GM19372 (cell line): ENCODE data around the gene DDX51.
"Not testable (repeated sequence)": the region's sequence is repeated elsewhere in the genome, so short reads cannot be mapped to it uniquely, and the experiment has no call there.

Experiments used
- ATAC-seq: cut with Tn5 transposase; IDR thresholded peaks from one replicate; pipeline ENCODE4 v1.9.1; 2021; ENCODE audit warnings: mild to moderate bottlenecking, low read depth, moderate library complexity; ENCODE audit not compliant: unreplicated experiment

The DDX51 gene

DNA sequence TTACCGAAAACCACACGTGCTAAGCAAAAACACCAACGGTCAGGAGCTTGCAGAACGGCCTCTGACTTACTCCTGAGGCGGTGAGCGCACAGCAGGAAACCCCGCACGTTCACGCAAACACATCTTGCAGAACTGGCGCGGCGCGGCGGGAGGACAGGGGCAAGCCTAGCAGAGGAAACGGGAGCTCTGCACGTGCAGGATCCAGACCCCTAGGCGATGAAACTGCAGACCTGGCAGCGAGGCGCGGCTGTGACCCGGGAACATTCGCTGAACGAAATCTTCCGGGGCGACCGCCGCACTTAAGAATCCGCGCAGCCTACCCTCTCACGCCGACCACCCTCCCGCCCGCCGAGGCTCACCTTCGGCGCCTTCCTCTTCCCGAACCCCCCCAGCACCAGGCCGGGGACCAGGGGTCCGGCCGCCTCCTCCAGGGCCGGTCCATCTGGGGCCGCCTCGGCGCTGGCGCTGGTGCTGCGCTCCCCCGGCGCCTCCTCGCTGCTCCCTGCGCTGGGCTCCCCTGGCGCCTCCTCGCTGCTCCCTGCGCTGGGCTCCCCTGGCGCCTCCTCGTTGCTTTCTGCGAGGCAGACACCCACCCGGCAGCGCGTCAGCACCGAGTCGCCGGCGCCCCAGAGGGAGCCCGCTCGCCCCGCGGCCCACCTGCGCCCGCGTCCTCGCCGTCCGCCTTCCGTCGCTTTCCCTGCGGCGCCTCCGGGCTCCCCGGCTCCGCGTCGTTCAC is 615 bp downstream of the DDX51 start:
- peak; percentile 32 for ATAC-seq

DNA sequence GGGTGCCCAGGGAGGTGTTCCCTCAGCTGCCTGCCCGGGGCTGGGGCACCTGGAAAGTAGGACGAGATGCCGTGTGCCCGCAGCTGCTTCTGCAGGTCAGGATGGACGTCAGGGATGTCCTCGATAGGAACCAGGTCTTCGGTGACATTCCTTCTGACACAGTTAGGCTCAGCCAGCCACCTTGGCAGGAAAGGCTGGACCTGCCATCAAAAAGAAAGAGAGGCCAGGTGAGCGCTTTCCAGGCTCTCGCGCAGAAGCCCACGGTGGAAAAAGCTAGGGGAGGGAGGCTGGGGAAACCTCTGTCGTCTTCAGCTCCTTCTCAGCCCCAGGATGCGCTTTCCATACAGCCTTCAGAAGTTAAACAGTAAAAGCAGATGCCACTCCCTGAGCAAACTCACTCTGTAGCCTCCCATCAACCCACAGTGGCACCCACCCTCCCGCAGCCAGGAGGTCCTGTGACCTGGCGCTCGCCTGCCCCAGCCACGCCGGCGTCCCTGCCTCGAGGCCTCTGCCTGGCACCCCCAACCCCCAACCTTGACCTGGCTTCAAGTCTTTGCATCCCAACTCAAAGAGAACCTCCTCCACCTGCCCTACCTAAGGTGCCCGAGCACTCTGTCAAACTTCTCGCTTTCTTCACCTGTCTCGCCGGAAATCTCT is 1.3 kb downstream of the DDX51 start:
- ATAC-seq: no peak

DNA sequence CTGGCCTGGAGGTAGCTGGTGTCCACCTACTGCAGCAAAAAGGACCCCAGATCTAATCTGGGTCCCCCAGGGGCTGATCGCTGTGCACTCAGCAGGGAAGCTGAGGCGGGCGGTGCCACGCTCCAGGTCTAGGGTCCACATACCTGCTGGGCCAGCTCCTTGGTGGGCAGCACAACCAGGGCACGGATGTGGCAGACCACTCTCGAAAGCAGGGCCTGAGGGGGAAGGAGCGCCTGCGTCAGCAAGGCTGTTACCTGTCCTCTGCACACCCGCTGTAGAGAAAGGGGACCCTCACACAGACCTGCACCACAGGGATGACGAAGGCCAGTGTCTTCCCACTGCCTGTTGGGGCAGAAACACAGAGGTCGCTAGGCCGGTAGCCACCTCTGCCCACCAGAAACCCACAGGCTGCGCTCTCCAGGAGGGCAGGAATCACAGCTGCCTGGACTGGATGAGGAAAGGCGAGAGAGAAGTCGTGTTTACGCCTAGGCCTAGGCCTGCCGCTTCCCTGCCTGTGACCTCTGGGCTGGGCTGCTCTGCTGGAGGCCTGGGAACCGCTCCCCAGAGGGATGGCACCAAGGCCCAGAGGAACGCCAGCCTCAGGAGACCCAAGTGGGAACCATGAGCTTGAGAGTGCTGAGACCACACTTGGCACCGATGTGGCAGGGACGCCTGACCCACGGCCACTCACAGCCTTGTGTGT is 2.0 kb downstream of the DDX51 start:
- ATAC-seq: no peak

DNA sequence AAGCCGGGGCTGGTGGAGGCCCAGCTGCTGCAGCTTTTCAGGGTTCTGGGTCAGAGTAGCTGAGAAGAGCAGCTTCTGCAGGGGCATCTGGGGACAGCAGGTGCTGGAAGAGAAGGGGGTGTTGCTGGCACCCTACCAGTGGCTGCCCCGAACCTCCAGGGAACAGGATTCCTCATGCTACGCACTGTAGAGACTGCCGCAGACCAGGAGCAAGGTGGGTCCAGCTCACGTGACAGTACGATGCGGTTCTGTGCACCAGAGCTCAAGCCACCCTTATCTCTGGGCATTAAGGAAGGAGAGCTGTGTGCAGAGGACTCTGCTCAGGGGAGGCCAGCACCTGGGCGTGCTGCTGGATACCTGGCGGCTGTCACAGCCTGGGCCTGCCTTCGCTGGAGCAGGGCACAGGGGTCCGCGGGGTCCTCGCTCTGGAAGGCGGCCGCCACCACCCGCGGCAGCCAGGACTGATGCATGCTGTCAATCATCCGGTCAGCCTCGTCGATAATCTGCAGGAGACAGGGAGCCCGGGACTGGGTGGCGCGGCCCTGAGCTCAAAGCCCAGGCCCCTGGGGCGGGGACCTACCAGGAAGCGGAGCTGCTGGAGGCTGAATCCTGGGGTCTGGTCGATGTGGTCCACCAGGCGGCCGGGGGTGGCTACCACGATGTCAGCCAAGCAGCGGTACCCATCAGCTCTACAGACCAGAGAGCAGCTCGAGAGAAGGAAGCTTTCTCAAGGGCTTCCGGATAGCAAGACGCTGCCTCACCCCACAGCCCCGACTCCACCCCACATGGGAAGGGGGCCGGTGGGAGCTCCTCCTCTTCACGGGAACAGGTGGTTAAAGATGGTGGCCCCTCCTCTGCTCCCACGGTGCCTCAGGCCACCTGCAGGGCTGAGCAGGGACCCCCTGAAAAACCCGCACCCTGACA is 2.9 kb downstream of the DDX51 start:
- ATAC-seq: no peak

DNA sequence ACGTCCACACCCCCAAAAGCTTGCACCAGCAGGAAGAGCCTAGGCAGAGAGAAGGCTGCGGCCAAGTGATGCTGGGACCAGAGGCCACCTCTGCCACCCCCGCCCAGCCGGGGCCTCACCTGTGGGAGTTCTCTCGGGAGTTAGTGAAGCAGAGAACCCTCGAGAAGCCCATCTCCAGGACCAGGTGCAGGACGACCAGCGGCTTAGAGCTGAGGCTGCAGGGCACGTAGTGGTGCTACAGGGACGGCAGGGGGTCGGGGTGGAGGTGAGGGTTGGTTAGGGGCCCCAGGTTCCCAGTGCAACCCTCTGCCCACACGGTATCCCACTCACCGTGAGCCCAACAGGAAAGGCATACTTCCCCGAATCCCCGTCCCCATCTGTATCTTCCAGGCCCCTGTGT is 3.6 kb downstream of the DDX51 start:
- no peak for ATAC-seq

DNA sequence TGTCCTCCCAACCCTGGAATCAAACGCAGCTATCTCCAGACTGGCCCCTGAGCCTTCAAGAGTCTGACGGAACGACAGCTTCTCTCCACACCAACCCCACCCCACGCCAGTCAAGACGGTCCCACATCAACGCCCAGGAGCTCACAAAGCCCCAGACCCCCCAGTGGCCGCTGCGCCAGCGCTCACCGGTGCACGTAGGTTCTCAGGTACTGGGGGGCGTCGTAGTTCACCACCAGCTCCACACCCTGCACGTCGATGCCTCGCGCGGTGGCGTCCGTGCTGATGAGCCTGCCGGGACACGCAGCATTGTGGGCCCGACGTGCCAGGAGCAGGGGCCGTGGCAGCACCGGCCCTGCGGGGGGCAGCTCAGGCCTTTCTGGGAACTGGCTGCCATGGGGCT is 4.2 kb downstream of the DDX51 start:
- ATAC-seq: no peak

DNA sequence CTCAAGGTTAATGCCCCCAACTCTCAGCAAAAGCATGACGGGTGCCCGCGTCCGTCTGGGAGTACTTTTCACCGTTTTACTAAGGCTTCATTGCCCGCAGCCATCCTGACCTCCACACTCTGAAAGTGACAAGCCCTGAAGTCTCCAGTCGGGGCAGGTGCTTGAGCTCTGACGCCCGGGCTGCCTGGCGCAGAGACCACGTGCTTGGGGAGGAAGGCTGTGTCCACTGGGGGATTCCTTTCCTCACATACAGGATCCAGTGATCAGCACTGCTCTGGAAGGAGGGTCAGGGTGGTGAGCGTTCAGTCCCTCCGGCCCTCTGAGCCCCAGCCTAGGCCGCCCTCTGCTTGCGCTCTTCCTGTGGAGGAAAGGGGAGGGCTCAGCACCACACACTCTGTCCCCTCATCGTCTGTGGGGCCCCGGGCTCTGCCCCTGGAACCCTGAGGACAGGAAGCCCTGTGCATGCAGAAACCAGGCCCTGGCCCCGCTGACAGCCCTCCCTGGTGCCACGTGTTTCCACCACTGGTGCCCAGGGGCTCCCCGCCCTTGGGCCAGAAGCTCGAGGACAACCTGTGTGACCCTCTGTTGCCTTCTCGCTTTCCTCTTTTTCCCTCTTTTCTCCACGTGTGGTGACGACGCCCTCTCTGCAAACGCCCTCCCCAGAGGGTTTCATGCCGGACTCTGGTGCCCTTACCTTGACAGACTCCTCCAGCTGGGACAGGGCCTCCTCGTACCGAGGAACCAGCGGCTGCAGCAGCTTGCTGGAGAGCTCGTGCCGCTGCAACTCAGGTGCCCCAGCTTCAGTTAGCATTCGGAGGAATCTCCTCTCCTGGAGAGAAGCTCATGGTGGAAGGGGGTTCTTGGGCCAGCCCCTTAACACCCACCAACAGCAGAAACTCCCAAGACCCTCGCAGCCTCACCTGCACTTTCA is 4.9 kb downstream of the DDX51 start:
- ATAC-seq: no peak

DNA sequence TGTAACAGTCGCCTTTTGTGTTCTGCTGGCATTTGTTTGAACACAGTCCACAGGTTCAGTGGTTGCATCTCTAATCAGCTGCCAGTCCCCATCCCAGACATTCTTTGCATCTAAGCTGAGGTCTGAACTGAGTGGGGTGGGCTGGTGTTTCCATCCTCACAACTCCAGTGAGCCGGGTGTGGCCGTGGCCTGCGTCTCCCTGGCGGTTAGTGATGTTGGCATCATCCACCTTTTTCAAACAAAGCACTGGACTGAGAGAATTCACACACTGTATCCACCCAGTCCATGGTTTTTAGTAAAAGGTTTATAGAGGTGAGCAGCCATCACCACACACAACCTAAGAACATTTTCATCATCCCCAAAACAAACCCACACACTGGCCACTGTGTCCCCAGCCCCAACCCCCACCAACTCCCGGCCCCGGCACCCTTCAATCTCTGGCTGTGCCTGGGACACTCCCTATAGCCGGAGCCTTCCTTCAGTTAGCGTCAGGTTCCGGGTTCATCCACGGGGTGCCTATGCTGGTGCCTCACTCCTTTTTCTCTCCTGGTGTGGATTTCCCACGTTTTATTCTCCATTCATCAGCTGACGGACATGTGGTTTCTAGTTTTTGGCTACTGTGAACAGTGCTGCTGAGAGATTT is 6.5 kb downstream of the DDX51 start:
- no peak for ATAC-seq

DNA sequence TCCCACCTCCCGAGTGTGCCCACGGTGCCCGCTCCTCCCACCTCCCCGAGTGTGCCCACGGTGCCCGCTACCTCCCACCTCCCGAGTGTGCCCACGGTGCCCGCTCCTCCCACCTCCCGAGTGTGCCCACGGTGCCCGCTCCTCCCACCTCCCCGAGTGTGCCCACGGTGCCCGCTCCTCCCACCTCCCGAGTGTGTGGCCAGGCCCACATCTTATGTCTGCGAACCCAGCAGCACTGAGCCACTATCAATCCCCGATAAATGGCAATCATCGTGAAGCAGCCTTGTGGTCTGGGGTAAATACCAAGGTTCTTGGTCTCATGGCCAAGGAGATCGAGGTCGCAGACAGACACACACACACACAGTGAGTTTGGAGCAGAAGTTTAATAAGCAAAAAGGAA is 7.9 kb downstream of the DDX51 start:
- ATAC-seq: not testable (repeated sequence)

DNA sequence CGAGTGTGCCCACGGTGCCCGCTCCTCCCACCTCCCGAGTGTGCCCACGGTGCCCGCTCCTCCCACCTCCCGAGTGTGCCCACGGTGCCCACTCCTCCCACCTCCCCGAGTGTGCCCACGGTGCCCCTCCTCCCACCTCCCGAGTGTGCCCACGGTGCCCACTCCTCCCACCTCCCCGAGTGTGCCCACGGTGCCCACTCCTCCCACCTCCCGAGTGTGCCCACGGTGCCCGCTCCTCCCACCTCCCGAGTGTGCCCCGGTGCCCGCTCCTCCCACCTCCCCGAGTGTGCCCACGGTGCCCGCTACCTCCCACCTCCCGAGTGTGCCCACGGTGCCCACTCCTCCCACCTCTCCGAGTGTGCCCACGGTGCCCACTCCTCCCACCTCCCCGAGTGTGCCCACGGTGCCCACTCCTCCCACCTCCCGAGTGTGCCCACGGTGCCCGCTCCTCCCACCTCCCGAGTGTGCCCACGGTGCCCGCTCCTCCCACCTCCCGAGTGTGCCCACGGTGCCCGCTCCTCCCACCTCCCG is 9.4 kb downstream of the DDX51 start:
- ATAC-seq: not testable (repeated sequence)

DNA sequence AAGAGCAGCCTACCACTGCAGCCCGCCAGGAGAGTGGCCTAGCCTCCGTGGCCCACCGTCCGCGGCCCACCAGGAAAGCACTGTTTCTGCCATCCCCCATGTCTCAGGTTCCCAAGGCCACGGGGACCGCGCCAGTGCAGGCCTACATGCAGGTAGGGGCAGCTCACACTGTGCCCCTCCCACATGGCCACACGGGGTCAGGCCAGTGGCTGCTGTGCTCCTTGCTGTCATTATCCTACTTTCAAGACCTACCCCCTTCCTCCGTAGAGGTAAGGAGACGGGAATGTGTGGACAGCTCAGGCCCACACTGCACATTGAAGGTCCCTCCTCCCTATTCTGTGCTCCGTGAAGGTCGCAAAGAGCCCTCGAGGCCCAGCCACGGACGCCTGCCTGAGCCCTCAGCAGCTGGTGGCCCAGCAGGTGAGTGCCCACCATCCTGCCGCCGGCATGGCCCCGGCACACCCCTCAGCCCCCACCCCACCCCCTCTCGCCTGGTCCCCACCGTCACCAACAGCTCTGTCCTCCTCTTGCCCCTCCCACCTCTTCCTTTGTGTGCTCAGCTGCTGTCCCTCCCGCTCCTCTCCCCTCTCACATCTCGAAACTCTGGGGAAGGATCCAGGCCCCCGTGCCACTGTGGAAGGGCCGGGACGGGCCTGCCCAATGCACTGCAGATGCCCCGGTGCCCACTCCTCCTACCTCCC is 10.0 kb downstream of the DDX51 start:
- no peak for ATAC-seq

DNA sequence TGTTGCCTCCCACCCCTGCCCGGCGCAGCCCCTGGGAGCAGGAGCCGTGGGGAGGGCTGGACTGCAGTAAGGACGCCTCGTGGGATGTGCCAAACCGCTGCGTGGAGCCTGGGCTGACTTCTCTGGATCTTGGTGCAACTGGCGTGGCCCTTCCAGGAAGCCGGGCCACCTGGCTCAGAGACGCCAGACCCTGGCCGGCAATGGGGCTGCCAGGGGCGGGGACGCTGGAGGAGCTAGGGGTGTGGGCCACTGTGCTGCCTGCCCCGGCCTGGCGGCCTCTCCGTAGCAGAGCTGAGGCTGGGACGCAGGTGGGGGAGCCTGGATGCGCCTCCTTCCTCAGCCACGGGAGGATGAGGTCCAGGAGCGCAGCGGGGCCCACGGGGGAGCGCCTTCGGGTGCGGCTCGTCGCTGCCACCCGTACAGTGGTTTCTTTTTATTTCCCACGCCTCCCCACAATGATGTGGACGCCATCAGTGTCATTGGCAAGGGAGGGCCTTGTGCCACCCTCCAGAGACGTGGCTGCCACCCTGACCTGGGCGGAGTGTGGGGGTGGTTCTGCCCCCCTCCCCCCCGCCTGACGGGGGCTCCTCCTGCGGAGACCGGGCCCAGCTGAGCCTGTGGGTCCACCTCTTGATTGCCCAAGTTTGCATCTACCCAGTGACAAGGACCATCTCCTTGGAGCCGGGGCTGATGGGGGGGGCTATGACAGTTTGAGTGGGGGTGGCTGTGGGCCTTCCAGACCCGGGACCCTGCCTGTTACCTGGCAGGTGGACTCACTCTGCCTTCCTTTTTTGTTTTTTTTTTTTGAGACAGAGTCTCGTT is 11.3 kb downstream of the DDX51 start:
- ATAC-seq: no peak

DNA sequence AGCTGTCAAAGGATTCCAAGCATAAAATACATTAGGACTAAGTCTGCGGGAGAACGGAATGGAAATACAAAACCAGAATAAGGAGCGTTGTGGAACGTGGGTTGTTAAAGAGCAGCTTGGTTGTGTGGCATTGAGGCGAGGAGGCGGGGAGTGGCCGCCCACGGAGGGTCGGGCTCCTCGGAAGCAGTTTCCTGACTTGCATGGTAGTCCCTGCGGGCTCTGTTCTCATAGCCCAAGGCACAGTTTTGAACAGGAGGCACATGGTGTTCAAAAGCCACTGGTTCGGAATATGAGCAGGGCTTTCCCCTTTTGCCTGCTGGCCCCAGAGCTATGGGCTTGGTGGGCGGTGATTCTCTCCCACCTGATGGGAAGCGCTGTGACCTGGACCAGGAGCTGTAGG is 12.2 kb downstream of the DDX51 start:
- no peak for ATAC-seq

DNA sequence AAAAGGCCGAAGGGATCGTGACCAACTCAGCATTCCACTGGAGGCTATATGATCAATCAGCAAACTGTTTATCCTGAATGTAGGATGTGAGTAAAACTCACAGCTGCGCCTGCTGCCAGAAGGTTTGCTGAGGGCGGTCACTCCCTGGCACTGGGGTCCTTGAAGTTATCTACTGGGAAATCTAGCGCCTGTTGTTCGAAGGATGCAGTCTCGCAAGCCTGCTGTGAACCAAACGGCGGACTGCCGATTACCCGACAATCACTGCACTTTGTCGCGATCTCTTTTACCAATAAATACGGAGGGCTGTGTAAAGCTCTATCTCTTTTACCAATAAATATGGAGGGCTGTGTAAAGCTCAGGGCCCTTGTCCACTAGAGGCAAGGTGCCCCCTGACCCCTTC is 12.9 kb downstream of the DDX51 start:
- ATAC-seq: no peak

DNA sequence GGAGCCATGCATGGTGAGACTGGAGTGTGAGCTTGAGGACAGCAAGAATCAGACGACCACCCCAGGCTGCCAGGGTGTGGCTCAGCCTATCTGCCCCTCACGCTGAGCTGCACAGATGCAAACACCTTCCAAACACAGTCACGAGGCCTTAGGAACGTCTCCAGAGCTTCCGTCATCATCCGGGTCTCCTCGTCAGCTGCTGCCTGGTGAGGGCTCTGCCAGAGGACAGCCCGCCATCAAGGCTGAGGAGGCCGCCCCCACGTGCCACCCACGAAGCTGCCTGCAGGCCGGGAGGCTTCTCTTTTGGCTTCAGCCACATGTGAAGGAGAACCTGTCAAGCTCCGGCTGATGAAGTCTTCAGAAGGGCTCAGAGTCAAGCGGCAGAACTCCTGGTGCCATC is 13.4 kb downstream of the DDX51 start:
- no peak for ATAC-seq

DNA sequence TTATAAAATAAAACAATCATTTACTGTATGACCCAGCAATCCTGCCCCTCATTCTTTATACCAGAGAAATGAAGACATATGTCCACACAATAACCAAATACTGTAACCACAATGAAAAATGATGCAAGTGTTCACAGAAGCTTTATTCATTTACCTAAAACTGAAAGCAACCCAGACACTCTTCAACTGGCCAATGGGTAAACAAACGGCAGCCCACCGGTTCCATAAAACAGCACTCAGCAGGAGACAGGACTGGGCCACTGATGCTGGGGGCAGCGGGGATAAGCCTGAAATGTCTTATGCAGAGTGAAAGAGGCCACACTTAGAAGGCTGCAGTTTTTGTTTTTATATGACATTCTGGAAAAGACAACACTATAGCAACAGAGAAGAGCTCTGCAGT is 15.1 kb downstream of the DDX51 start:
- no peak for ATAC-seq

DNA sequence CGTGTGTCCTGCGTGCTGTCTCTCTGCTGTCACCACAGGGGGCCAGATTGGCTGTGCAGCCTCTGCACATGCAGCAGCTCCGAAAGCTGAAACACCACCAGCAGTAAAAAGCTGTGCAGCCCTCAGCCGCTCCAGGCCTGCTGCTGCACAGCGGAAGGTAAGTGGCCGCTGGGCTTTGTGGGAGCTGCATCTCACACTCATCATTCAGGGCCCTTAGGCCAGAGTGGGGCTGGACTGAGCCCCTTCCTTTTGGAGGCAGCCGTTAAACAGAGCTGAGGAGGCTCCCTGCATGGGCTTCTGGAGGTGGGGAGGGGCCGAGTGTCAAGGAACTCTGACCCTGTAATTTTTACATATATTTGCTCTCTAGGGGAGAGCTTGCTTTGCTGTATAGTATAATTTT is 17.1 kb downstream of the DDX51 start:
- ATAC-seq: no peak
